Ishikawa (cell line): ENCODE measurements around the gene DNAJC11.

Source experiments
- CEBPB ChIP-seq: IDR thresholded peaks from 2 replicates; pipeline ENCODE4 v1.6.1; 2012
- CREB1 ChIP-seq: IDR thresholded peaks from 2 replicates; pipeline ENCODE4 v1.6.1; 2012; ENCODE audit warnings: low read depth
- EGR1 ChIP-seq: IDR thresholded peaks from 2 replicates; pipeline ENCODE4 v1.6.1; 2012
- EP300 ChIP-seq: IDR thresholded peaks from 2 replicates; pipeline ENCODE4 v1.6.1; 2012; ENCODE audit warnings: borderline replicate concordance
- RAD21 ChIP-seq: IDR thresholded peaks from 2 replicates; pipeline ENCODE4 v1.6.1; 2012; ENCODE audit warnings: low read depth
- REST ChIP-seq: IDR thresholded peaks from 2 replicates; pipeline ENCODE4 v1.6.1; 2012; ENCODE audit warnings: low read depth, mild to moderate bottlenecking
- TAF1 ChIP-seq: IDR thresholded peaks from 2 replicates; pipeline ENCODE4 v1.6.1; 2012; ENCODE audit warnings: low read depth, mild to moderate bottlenecking
- TCF12 ChIP-seq: IDR thresholded peaks from 2 replicates; pipeline ENCODE4 v1.6.1; 2012; ENCODE audit warnings: low read depth
- TEAD4 ChIP-seq: IDR thresholded peaks from 2 replicates; pipeline ENCODE4 v1.6.1; 2012
- YY1 ChIP-seq: IDR thresholded peaks from 2 replicates; pipeline ENCODE4 v1.6.1; 2012; ENCODE audit warnings: low read depth
- ZBTB7A ChIP-seq: IDR thresholded peaks from 2 replicates; pipeline ENCODE4 v1.6.1; 2012; ENCODE audit warnings: low read depth
- TF ChIP-seq, protein P1 (sequence below): IDR thresholded peaks from 2 replicates; pipeline ENCODE4 v1.6.1; 2012
- TF ChIP-seq, protein P2 (sequence below): IDR thresholded peaks from 2 replicates; pipeline ENCODE4 v1.6.1; 2012

DNA sequence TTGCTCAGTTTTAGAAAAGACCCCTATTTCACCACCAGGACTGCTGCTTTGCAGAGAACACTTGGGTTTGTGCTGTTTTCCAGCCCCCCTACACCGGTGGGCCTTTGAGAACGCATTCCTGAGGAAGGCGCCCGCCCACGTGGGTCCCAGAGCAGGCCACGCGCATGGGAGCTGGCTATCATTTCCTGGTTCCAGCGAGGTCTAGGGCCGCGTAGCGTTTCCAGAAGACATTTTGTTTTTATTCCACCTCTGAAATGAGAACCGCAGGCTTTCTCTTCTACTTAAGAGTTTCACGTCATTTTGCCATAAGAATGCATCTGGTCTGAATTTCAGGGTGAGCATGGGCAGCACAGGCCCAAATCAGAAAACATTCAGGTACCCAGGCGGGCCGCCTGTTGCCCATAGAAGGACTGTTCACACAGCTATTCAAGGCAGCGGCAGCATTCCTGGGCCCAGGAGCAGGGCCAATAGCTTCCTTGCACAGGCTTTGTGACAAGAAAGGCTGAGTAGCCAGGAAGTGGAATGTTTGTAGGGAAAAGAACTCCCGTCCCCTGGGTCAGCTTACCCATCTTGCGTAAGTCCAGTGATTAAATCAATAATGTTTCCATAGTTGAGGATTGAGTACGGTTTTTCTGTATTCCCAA is 97.6 kb downstream of the DNAJC11 start:
- TF ChIP-seq CEBPB (no peak), RAD21 (no peak), TCF12 (no peak), ZBTB7A (no peak), TAF1 (no peak), EGR1 (no peak), YY1 (no peak), EP300 (no peak), TEAD4 (no peak), CREB1 (no peak), REST (no peak)
- TF ChIP-seq, protein P1, sequence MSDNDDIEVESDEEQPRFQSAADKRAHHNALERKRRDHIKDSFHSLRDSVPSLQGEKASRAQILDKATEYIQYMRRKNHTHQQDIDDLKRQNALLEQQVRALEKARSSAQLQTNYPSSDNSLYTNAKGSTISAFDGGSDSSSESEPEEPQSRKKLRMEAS = no peak
- TF ChIP-seq, protein P2, sequence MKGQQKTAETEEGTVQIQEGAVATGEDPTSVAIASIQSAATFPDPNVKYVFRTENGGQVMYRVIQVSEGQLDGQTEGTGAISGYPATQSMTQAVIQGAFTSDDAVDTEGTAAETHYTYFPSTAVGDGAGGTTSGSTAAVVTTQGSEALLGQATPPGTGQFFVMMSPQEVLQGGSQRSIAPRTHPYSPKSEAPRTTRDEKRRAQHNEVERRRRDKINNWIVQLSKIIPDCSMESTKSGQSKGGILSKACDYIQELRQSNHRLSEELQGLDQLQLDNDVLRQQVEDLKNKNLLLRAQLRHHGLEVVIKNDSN = no peak
